H1 (cell line): ENCODE results near the gene NUP210. TPM values are rescaled to one million over a fixed set of nuclear protein-coding genes. Genes with fewer than 3 reads are reported as not detected.

Experiments used
- polyA plus RNA-seq, 7 experiments: library from polyadenylated mRNA; depleted of rRNA in 3 of 7; stranded (reverse) in 5 of 7; unstranded in 2 of 7; fragments of >200 nt in 5 of 7; fragments of 200-250 nt in 2 of 7; gene quantifications; 1 replicate in 5 of 7; 2 replicates in 1 of 7; 4 replicates in 1 of 7; pipeline versions ENCODE4 v1.2.1 to v1.2.3, GENCODE V29; 2011 to 2013; ENCODE audit warnings: missing spikeins in 2 of 7, mixed read lengths in 2 of 7
- small RNA-seq: library from polyadenylated mRNA; stranded (forward); fragments of <200 nt; extraction: miRNeasy Mini kit (QIAGEN cat#:217004); gene quantifications from one replicate; pipeline ENCODE3, GENCODE V24; 2013; ENCODE audit not compliant: insufficient read depth
- total RNA-seq: library from RNA; stranded (reverse); fragmentation: NEBNext Ultra II Directional; extraction: Animal tissue kit (Norgen Biotek cat#: 25700); gene quantifications from 2 replicates; pipeline ENCODE4 v1.2.1, GENCODE V29; 2021

Gene NUP210
- total and polyA plus RNA-seq, 2 of the 8 experiments (the other 6 are each of a cell fraction or from before 2014, with no cell fraction given) = 51.0 to 53.7 TPM

Small RNA genes lying within 50 kb of the gene (small RNA-seq; reads per million reads assigned to genes)
- not detected for gene AC027124.2

Other genes starting within 250 kb of the NUP210 start
- gene HDAC11, start 60.0 kb upstream of the NUP210 start, total RNA-seq = 7.4 and 7.5 TPM in 2 replicates
- gene HDAC11, start 60.0 kb upstream of the NUP210 start, polyA plus RNA-seq (2011; rRNA removed) = 6.8 and 7.7 TPM in 2 replicates
- gene FBLN2, start 128.8 kb upstream of the NUP210 start, total RNA-seq = 15.5 and 17.4 TPM in 2 replicates
- 24.2 and 26.5 TPM in 2 replicates for gene FBLN2, start 128.8 kb upstream of the NUP210 start, polyA plus RNA-seq (2011; rRNA removed)